Activated CD8-positive, alpha-beta T cell treated with anti-CD3 and anti-CD28 coated beads for 36 hours (primary cell): ENCODE results near the gene PRKACA. TPM values are rescaled to one million over a fixed set of nuclear protein-coding genes. Genes with fewer than 3 reads are reported as not detected.

ENCODE experiments used
- ATAC-seq: fragments of 200-7000 bp; cut with Tn5 transposase; one replicate; pipeline ENCODE4 v1.10.0; 2021; ENCODE audit warnings: mild to moderate bottlenecking, moderate library complexity
- CTCF ChIA-PET: fragments of 350-600 bp; sonication (Branson Sonifier 250); formaldehyde crosslinking; loops from one replicate; lab custom pipeline; 2021; ENCODE audit warnings: antibody characterized with exemption; lab: Charles Lee
- POLR2A ChIA-PET: fragments of 350-600 bp; sonication (Branson Sonifier 250); formaldehyde crosslinking; loops from one replicate; lab custom pipeline; 2021; ENCODE audit warnings: antibody characterized with exemption; lab: Charles Lee
- DNase-seq: peaks from one replicate; pipeline ENCODE4 v3.0.0-alpha.2; 2020
- H3K27ac Mint-ChIP-seq: one replicate; pipeline ENCODE4 v1.8.0; 2021; ENCODE audit warnings: mild to moderate bottlenecking, mixed read lengths
- H3K27me3 Mint-ChIP-seq: one replicate; pipeline ENCODE4 v1.8.0; 2021; ENCODE audit warnings: mixed read lengths
- H3K36me3 Mint-ChIP-seq: one replicate; pipeline ENCODE4 v1.8.0; 2021; ENCODE audit warnings: low read depth, mixed read lengths
- H3K4me1 Mint-ChIP-seq: one replicate; pipeline ENCODE4 v1.8.0; 2021; ENCODE audit warnings: low read depth, mixed read lengths
- H3K4me3 Mint-ChIP-seq: one replicate; pipeline ENCODE4 v1.8.0; 2021; ENCODE audit warnings: mild to moderate bottlenecking, moderate library complexity, mixed read lengths
- H3K9me3 Mint-ChIP-seq: one replicate; pipeline ENCODE4 v1.8.0; 2021; ENCODE audit warnings: mixed read lengths
- intact Hi-C: fragments of 100-400 bp; cut with micrococcal nuclease; formaldehyde crosslinking; loops from one replicate; pipeline ENCODE4 v1.10.0; 2022
- total RNA-seq, 2 experiments: library from RNA; stranded (reverse); gene quantifications; one replicate each; pipeline ENCODE4 v1.2.3, GENCODE V29; 2021
- TF ChIP-seq, protein P1 (sequence below): fragments of 200-600 bp; IDR thresholded peaks from one replicate; pipeline ENCODE4 v1.8.0; 2022; ENCODE audit warnings: antibody characterized with exemption, mild to moderate bottlenecking

The PRKACA gene
- total RNA-seq, 2 experiments from 2014 or later = 61.0 to 61.5 TPM

DNA sequence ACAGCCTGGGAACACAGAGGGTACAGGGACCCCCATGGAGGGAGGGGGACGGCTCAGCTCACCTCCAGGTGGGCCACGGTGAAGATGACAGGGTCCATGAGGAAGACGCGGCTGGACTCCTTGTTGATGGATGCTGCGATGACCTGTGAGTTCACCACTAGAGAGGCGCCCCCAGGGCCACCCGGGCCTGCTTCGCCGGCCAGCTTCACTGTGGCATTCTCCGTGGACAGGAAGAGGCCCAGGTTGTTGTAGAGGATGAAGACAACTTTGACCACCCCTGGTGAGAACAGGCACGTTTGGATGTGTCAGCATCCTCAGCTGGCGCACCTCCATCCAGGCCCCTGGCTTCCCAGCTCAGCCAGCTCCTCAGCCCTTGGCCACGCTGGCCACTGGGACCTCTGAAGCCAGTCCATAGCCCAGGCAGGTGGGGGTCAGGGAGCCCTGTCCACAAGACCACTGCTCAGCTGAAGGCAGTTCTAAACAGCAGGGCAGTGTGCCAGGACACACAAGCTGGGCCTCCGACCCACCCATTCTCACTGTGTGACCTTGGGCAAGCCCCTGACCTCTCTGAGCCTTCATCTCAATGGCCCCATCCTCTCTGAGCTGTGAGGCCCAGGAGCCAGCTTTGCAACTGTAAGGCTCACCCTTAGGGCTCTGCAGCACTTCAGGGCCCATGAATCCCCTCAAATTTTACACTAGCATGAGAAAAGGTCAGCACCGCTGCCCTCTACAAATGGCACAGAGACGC, 40.9 kb upstream of the PRKACA start:
- POLR2A ChIA-PET = interaction anchor here (1.1 kb wide), 1 partner anchor 10 kb away, joined by 5 read pairs; no protein-coding TSS in a partner anchor

DNA sequence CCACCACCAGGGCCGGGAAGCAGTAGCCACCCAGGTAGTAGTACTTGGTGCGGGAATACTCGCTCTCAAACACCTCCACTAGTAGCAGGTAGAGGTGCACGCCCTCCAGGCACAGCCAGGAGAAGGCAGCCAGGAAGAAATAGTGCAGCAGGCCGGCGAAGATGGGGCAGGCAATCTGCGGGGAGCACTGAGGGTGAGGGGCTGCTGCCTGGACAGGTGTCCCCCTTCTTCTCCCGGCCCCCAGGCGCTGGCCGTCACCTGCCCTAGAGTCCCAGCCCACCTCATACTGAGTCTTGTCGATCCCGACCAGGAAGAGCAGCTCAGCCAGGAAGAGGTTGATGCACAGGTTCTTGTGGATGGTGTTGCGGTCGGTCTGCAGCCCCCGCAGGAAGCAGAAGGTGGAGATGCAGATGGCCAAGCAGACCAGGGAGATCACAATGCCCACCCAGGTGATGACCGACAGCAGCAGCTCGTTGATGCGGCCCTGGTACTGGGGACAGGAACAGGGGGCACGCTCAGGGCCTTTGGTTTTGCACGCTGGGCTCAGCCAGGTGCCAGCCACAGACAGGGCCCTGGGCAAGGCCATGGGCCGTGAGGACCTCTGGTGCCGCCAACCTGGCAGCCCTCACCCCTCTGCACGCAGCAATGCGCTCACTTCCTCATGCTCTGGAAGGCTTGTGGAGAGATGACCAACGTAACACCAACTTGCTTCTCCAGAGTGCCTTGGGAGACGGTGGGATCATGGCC, 39.6 kb upstream of the PRKACA start:
- ATAC-seq = no peak
- CTCF ChIA-PET = interaction anchor here (1.5 kb wide), 1 partner anchor 12 kb away, joined by 3 read pairs; no protein-coding TSS in a partner anchor
- intact Hi-C loops = no loop called here

More for the DNA sequence above, 40.9 kb upstream of the PRKACA start:
- H3K36me3 Mint-ChIP-seq = peaks cover 3% of the 10 kb centered on the region
- H3K27ac Mint-ChIP-seq = no peak overlapping the region
- CTCF ChIA-PET = interaction anchor here (1.3 to 1.5 kb wide), 2 partner anchors 13 to 21 kb away, joined by 3 to 6 read pairs; partner anchors contain the start of gene ASF1B
- no peaks in the 10 kb centered on the region for H3K27me3 Mint-ChIP-seq
- DNase-seq (no peak), ATAC-seq (no peak)
- intact Hi-C loops = no loop called here
- H3K4me1 Mint-ChIP-seq = no peaks in the 10 kb centered on the region
- TF ChIP-seq, protein P1, sequence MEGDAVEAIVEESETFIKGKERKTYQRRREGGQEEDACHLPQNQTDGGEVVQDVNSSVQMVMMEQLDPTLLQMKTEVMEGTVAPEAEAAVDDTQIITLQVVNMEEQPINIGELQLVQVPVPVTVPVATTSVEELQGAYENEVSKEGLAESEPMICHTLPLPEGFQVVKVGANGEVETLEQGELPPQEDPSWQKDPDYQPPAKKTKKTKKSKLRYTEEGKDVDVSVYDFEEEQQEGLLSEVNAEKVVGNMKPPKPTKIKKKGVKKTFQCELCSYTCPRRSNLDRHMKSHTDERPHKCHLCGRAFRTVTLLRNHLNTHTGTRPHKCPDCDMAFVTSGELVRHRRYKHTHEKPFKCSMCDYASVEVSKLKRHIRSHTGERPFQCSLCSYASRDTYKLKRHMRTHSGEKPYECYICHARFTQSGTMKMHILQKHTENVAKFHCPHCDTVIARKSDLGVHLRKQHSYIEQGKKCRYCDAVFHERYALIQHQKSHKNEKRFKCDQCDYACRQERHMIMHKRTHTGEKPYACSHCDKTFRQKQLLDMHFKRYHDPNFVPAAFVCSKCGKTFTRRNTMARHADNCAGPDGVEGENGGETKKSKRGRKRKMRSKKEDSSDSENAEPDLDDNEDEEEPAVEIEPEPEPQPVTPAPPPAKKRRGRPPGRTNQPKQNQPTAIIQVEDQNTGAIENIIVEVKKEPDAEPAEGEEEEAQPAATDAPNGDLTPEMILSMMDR = no peak
- H3K4me3 Mint-ChIP-seq = no peak overlapping the region
- H3K9me3 Mint-ChIP-seq = no peaks in the 10 kb centered on the region

DNA sequence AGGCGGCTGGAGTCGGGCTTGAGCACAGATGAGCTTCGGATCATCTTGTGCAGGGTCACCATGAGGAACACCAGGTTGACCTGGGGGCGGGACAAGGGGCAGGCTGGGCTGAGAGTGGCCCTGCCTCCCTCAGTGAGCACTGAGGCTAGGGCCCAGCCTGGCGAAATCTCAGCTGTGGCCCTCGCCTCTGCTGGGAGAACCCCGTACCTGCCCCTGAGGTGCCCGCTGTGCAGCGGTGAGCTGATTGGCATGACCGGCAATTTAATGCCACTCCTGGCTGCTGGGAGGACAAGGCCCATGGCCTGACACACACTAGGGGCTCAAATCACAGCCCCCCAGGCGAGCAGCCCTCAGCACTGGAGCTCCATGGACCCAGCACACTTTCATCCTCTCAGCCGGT, 38.6 kb upstream of the PRKACA start:
- TF ChIP-seq, protein P1 = no peak
- no peak for DNase-seq
- intact Hi-C loops = no loop called here
- H3K4me1 Mint-ChIP-seq = no peaks in the 10 kb centered on the region
- H3K4me3 Mint-ChIP-seq = no peak overlapping the region
- H3K27me3 Mint-ChIP-seq = no peaks in the 10 kb centered on the region
- CTCF ChIA-PET = no interaction called here
- no peak overlapping the region for H3K27ac Mint-ChIP-seq
- ATAC-seq = no peak
- POLR2A ChIA-PET = interaction anchor here (1.9 kb wide), 1 partner anchor 10 kb away, joined by 5 read pairs; no protein-coding TSS in a partner anchor
- H3K9me3 Mint-ChIP-seq = no peaks in the 10 kb centered on the region
- H3K36me3 Mint-ChIP-seq = peaks cover 3% of the 10 kb centered on the region

More for the DNA sequence above, 39.6 kb upstream of the PRKACA start:
- H3K9me3 Mint-ChIP-seq = no peaks in the 10 kb centered on the region
- H3K27ac Mint-ChIP-seq = no peak overlapping the region
- H3K4me3 Mint-ChIP-seq = no peak overlapping the region
- POLR2A ChIA-PET = interaction anchor here (1.9 kb wide), 1 partner anchor 11 kb away, joined by 5 read pairs; no protein-coding TSS in a partner anchor
- H3K36me3 Mint-ChIP-seq = peaks cover 3% of the 10 kb centered on the region
- TF ChIP-seq, protein P1 = no peak
- no peaks in the 10 kb centered on the region for H3K4me1 Mint-ChIP-seq
- no peak for DNase-seq
- no peaks in the 10 kb centered on the region for H3K27me3 Mint-ChIP-seq

DNA sequence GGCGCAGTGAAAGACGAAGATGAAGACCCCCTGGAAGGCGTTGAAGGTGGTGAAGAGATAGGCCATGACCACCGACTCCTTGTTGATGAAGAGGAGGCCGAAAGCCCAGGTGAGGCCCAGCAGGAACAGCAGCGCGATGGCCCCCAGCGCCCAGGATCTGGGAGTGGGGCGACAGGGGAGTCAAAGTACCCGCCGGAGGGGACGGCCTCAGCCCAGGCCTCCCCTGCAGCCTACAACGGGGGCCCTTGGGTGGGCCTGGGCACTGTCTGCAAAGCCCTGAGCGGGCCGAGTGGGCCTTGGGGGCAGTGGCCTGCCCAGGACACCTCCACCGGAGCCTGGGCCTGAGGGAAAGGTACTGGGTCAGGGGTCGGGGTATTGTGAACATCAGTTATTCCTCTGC, 37.8 kb upstream of the PRKACA start:
- Mint-ChIP-seq H3K27ac (no peak overlapping the region), H3K36me3 (peaks cover 3% of the 10 kb centered on the region), H3K9me3 (no peaks in the 10 kb centered on the region), H3K4me1 (no peaks in the 10 kb centered on the region), H3K27me3 (no peaks in the 10 kb centered on the region), H3K4me3 (no peak overlapping the region)
- intact Hi-C loops = no loop called here
- ATAC-seq = no peak
- CTCF ChIA-PET = no interaction called here
- TF ChIP-seq, protein P1 = no peak
- DNase-seq = no peak
- POLR2A ChIA-PET = interaction anchor here (1.9 kb wide), 1 partner anchor 9 kb away, joined by 5 read pairs; no protein-coding TSS in a partner anchor
